ENCODE results near the gene CITED4. TPM values are rescaled to one million over a fixed set of nuclear protein-coding genes. Genes with fewer than 3 reads are reported as not detected.

Gene CITED4
- total and polyA plus RNA-seq, 9 of the 15 experiments (the other 6 are each of a cell fraction or from before 2014, with no cell fraction given) = 0.11 to 1.2 (median 0.17) TPM; not detected in 2

GRCh38 chr1:40844887-40845878 lies 17.0 kb downstream of the CITED4 start:
- intact Hi-C loops (cut with micrococcal nuclease) = loop anchor here (1.0 to 5.0 kb wide), 2 partner anchors 71 to 703 kb away; no protein-coding TSS in a partner anchor
- no peaks in the 10 kb centered on the region for H3K27me3 ChIP-seq (ENCODE audit: control insufficient read depth in 2 of 2, insufficient read depth in 2 of 2, low read length in 2 of 2)
- H3K27ac ChIP-seq (ENCODE audit: extremely low read depth, low read depth, low read length) = no peak overlapping the region; the same call in 1 of the 3 replicates
- H3K79me2 ChIP-seq (ENCODE audit: control insufficient read depth, insufficient read depth, low read length) = no peaks in the 10 kb centered on the region
- no peak overlapping the region for H3K4me3 ChIP-seq
- ChIA-PET CTCF (ENCODE audit: low intra/inter-chr PET ratio) (interaction anchor here (0.6 to 1.0 kb wide), 3 partner anchors 105 to 130 kb away, joined by 3 to 5 read pairs (median 4); no protein-coding TSS in a partner anchor), POLR2A (interaction anchor here (0.7 to 1.0 kb wide), 5 partner anchors 13 to 192 kb away, joined by 3 to 5 read pairs (median 3); partner anchors contain the start of gene CITED4)
- H3K9me3 ChIP-seq (replicated peaks; ENCODE audit: control insufficient read depth, insufficient read depth, low read depth, low read length) = no peaks in the 10 kb centered on the region; the same call in 1 of the 2 replicates
- no TSS peak for BruUV-seq (replicated peaks)
- ATAC-seq = peak; percentile 8; the same call in 1 of the 3 replicates
- H3K9ac ChIP-seq (ENCODE audit: insufficient read depth in 1 of 2, low read depth in 2 of 2, low read length in 2 of 2) = peak overlapping the region in 1 of 2 experiments; percentile 24; a peak in 3 of 4 replicates
- no peaks in the 10 kb centered on the region for H3K36me3 ChIP-seq (ENCODE audit: control insufficient read depth, insufficient read depth, low read length)
- H3K9me1 ChIP-seq (ENCODE audit: control insufficient read depth, insufficient read depth, low read length) = no peaks in the 10 kb centered on the region
- peaks cover 10 to 39% of the 10 kb centered on the region in 2 experiments for H3K4me1 ChIP-seq (replicated peaks in 1 of 2; ENCODE audit: control insufficient read depth in 2 of 2, insufficient read depth in 2 of 2, low read length in 2 of 2)
- H3K4me2 ChIP-seq (ENCODE audit: insufficient read depth, low read length) = peak overlapping the region; percentile 69
- in situ Hi-C loops (cut with MboI) = loop anchor here (5.0 kb wide), 2 partner anchors 63 to 218 kb away; partner anchors contain the start of gene KCNQ4
- DNase-seq (ENCODE audit: extremely low read depth in 1 of 4, low spot score in 3 of 4) = no peak
- WGBS (ENCODE audit: insufficient coverage, low coverage, missing lambda C conversion rate) = 33% methylated on average over 9 of the region's 9 CpGs
- no peaks in the 10 kb centered on the region for H4K20me1 ChIP-seq (replicated peaks; ENCODE audit: control insufficient read depth, insufficient read depth, low read length)
- H2AFZ ChIP-seq (ENCODE audit: low read depth, low read length) = peak overlapping the region; percentile 90
- FAIRE-seq = peak; percentile 55
- TF ChIP-seq SMARCC2 (IDR thresholded peaks at IDR 0.05; ENCODE audit: low read depth) (0 out of 2 replicates have a peak, but pooled peaks have one; percentile 36), THAP7 (CRISPR knock-in tag; IDR thresholded peaks at IDR 0.05) (no peak), MLLT1 (IDR thresholded peaks at IDR 0.05) (0 out of 4 replicates have a peak, but pooled peaks of 1 of the 2 experiments have one; percentile 21), L3MBTL2 (IDR thresholded peaks at IDR 0.05) (peak; percentile 20; the same call in 1 of the 2 replicates), MTA1 (IDR thresholded peaks at IDR 0.05; ENCODE audit: borderline replicate concordance) (peak; percentile 48; the same call in 1 of the 2 replicates), SMARCA4 (IDR thresholded peaks at IDR 0.05) (peak; percentile 51; the same call in 1 of the 2 replicates), PKNOX1 (IDR thresholded peaks at IDR 0.05) (peak; percentile 93), TRIM25 (IDR thresholded peaks at IDR 0.05; ENCODE audit: borderline replicate concordance) (0 out of 2 replicates have a peak, but pooled peaks have one; percentile 59), ELK1 (CRISPR knock-in tag; IDR thresholded peaks at IDR 0.05) (no peak), RAD21 (CRISPR knock-in tag; conservative IDR thresholded peaks at IDR 0.05 in 1 of 2, IDR thresholded peaks at IDR 0.05 in 1 of 2) (peak in 1 of 2 experiments; percentile 15; a peak in 1 of 4 replicates), SMAD4 (CRISPR knock-in tag; conservative IDR thresholded peaks at IDR 0.05) (no peak), C11orf30 (IDR thresholded peaks at IDR 0.05; ENCODE audit: low read depth) (no peak), SPI1 (IDR thresholded peaks at IDR 0.05; ENCODE audit: borderline replicate concordance, low read depth, low read length) (0 out of 2 replicates have a peak, but pooled peaks have one; percentile 13)

Measured in K562 (cell line).